Activated CD8-positive, alpha-beta memory T cell treated with anti-CD3 and anti-CD28 coated beads, Interleukin-2, amount 50 U/mL, for 48 hours (primary cell): ENCODE data around the gene SLIT1.

Experiments used
- DNase-seq: peaks from one replicate; pipeline ENCODE4 v3.0.0-alpha.2; 2020

The SLIT1 gene

GRCh38 chr10:97078938-97079445 lies 106.8 kb downstream of the SLIT1 start:
- DNase-seq: no peak

- no peak for DNase-seq
Observed at GRCh38 chr10:97078261-97078937, 107.4 kb downstream of the SLIT1 start.

DNA sequence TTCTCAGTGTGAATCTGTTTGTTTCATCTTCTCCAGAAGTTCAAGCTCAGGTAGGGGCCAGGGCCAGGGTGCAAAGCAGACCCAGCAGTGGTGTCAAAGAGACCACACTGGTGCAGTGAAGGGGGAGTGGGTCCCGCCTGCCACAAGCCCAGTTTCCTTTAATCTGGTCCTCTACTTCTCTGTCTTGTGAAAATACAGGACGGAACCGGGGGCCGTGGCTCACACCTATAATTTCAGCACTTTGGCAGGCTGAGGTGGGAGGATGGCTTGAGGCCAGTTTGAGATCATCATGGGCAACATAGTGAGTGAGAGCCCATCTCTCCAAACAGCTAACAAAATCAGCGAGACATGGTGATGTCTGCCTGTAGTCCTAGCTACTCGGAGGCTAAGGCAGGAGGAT lies 109.0 kb downstream of the SLIT1 start:
- DNase-seq: no peak

DNA sequence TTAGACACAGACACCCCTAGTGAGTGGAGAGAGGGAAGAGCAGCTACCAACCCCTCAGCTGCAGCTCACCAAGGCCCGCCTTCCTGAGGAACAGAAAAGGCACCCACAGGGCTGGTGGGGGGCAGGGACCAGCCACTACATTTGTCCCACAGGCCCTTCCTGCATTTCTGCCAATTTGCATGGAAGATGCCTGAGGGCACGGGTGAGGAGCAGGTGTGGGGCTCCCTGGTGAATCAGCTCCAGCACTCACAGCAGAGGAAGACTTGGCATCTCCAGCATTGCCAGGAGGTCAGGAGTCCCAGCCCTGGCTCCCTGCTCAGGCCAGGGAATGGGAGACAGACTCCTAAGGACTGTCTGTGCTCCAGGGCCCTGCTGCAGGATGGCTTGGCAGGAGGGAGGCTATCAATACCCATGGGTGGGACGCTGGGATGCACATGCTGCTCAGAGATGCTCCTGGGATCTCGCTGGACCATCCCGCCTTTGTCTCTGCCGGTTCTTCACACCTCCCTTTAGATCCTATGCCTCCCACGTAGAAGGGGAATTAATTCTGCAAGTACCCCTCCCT lies 109.7 kb downstream of the SLIT1 start:
- no peak for DNase-seq

DNA sequence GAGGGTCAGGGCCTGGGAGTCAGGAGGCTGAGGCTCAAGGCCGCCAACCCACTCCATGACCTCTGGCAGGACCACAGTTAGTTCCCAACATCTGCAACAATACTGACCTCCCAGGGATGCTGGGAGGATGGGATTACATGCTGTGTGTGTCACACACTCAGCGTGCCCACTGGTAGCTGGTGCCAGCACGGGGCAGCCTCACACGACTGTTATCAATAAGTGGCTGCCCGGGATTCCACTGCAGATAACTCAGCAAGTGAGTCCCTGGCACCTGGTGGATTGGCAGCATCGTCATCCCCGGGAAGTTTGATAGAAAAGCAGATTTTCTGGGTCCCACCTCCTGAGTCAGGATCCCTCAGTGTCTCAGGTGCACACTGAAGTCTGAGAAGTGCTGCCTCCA lies 110.3 kb downstream of the SLIT1 start:
- no peak for DNase-seq

DNA sequence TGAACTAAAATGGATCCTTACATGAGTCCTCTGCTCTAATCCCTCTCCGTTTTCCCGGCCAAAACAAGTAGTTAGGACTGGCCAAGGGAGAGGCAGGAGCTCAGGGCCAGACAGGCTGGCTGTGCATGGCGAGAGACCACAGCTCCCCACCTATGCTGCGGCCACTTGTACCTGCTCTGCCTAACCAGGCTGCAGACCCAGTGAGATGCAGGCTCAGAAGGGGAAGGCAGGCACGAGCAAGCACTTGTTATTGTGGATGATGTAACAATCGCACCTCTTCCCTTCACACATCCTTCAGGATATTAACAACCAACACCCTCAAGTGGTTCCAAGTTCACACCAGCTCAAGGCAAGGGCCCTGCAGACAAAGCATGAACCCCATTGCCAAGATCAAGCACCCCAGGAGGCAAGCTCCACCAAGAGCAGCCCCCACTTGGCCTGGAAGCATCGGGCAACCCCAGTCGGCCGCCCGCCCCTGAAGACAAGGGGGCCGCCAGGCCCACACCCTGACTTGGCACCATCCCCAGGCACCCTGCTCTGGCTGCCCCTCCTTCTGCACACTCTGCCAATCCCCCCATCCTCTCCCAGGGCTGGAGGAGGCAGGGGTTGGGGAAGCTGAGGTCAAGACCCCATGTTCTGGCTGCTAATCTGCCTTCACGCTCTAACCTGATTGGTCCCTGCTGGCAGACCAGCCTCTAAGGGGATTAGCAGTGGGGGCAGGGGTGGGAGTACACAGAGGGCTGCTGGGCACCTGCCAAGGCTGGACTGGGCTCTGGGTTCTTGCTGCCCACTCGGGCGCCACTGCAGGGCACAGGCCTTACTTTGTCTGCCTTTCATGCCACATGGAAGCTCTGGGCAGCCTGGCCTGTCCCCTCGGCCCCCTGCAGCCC lies 111.3 kb downstream of the SLIT1 start:
- no peak for DNase-seq

DNA sequence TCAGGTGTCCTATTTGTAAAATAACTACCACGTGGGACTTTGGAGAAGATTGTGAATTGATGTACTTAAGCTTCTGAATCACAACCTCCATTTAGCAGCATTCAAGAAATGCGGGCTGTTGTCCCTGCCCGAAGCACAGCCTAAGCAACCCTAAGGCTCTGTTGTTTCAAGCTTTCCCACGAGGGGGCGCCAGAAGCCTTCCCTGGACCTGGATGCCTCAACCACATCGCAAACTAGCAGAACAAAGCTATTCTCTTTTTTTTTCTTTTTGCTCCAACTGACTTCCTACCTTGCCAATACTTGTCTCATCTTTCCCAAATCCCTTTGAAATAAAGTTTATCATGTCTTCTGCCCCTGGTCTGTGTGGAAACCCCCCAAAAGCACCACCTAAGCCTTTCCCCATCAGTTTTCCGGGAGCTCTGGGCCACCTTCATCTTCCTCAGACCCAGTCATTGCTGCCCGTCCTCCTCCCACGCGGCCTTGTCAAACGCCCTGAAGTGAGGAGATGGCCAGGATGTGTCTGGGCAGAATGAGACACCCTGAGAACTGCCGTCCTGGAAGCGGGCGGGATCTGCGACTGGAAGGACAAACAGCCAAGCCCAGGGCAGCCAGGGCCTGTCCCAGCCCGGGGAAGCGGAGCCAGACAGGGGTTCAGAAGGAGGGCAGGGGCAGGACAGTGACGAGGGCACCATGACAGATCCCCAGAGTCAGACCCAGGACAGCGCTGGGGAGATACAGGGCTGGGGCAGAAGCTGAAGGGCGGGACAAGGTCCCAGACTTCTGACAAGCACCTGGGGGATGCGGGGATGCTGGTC lies 112.7 kb downstream of the SLIT1 start:
- DNase-seq: peak; percentile 96

DNA sequence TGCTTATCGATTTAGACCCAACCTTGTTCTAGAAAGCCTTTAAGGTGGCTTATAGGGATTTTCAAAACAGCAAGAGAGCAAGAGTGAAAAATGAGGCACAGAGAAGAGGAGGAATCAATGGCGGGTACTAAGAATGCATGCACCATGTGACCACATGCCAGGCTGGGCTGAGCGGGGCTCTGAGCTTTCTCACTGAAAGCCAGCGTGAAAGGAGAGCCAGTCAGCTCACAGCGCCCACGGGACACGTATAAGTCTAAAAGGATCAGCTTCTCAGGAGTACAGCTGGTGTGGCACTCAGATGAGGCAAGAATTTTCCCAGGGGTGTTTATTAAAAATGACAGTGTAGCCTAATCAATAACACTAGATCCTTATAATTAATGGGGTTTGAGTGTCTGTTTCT lies 114.3 kb downstream of the SLIT1 start:
- DNase-seq: no peak

DNA sequence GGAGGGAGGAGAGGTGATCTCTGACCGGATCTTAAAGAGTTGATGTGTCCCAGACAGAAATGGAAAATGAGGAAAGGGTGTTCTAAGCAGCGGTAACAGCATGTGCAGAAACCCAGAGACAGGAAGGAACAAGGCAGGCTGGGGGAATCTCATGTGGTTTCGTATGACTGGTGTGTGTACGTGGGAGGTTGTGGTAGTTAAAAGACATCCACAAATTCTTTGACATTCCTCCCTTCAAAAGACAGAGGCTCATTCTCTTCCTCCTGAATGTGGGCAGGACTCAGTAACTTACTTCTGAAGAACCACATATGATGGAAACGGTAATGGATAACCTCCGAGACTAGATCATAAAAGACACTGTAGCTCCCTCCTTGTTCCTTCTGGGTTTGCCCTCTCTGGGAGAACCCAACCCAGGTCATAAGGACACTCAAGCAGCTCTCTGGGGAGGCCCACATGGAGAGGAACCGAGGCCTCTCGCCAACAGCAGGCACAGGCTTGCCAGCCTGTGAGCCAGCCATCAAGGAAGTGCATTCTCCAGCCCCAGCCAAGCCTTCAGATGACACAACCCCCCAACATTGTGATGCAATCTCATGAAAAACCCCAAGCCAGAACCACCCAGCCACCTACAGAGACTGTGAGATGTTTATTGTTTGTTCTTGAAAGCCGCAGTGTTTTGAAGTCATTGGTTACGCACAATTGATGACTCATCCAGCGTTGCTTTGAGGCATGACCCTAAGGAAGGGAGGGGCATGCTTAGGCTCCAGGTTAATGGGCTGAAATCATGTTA lies 116.0 kb downstream of the SLIT1 start:
- DNase-seq: no peak

- DNase-seq: no peak
Observed at GRCh38 chr10:97069026-97069425, 116.7 kb downstream of the SLIT1 start.

DNA sequence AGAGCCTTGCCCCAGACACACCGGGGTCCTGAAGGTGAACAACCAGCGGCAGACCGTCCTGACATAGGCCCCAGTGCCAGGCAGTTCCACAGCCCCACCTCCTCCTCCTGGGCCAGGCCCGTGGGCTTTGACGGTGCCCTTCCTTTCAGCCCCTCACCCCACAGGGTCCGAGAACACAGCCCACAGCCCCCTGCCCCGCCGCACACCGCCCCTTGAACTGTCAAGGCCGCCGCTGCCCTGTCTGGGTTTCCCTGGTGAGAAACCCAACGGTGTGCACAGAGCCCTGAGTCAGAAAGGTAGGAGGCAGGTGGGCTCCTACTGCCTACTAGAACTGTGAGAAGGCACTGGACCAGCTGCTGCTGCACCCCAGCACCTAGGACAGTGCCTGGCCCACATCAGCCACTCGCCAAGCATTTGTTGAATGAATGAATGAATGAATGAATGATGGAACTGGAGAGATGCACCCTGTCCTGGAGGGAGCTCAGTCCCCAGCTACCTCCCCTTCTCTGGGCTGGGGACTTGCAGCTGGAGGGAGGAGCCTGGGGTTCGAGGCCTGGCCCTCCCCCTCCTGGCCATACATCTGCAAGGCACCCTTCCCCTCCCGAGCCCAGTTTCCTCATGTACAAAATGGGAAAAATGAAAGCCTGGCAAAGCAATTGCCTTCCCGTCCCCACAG lies 117.9 kb downstream of the SLIT1 start:
- no peak for DNase-seq

- no peak for DNase-seq
Observed at GRCh38 chr10:97066877-97067555, 118.7 kb downstream of the SLIT1 start.

DNA sequence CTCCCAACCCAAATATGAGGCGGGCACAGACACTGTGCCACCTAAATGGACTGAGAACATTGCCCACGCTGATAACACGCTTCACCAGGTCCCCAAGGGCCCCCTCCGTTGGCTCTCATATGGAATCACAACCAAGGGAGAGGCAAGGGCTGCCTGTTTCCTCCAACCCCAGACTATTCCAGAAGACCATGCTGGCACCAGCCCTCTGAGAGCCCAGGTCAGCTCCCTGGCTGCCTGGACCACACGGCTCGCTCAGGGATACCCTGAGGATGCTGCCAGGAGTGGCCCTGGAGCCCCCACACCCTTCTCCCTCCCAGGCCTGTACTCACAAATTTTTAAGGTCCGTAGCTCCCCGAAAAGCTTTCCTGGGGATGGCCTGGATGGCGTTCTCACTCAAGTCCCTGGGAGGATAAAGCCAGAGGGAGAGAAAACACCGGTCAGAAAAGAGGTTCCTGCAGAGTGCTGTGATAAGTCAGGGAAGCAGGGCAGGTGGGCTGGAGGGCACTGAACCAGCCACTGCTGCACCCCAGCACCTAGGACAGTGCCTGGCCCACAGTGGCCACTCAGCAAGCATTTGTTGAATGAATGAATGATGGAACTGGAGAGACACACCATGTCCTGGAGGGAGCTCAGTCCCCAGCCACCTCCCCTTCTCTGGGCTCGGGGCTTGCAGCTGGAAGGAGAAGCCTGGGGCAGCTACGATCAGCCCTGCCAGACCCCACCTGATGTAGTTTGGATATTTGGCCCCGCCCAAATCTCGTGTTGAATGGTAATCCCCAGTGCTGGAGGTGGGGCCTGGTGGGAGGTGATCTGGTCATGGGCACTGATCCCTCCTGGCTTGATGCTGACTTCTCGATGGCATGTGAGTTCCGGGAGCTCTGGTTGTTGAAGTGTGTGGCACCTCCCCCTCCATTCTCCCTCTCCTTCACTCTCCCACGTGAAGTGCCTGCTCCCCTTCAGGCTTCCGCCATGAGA lies 119.8 kb downstream of the SLIT1 start:
- DNase-seq: no peak

DNA sequence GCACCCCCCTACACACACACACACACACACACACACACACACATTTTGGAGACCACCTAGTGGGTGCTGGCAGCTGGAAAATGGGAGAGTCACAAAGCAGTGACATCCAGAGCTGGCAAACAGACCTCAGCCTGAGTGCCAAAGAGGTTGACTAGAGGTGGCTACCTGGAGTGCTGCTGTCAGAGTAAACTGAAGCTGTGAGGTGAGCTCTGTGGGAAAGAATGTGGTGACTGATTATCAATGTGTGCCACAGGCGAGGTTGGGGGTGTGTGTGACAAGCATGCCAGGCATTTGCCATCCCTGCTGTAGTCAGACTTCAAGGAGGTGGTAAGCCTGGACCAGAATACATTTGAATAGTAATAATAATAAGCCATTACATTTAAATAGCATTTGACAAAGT lies 120.6 kb downstream of the SLIT1 start:
- DNase-seq: no peak

- DNase-seq: no peak
Observed at GRCh38 chr10:97063983-97064837, 121.5 kb downstream of the SLIT1 start.

DNA sequence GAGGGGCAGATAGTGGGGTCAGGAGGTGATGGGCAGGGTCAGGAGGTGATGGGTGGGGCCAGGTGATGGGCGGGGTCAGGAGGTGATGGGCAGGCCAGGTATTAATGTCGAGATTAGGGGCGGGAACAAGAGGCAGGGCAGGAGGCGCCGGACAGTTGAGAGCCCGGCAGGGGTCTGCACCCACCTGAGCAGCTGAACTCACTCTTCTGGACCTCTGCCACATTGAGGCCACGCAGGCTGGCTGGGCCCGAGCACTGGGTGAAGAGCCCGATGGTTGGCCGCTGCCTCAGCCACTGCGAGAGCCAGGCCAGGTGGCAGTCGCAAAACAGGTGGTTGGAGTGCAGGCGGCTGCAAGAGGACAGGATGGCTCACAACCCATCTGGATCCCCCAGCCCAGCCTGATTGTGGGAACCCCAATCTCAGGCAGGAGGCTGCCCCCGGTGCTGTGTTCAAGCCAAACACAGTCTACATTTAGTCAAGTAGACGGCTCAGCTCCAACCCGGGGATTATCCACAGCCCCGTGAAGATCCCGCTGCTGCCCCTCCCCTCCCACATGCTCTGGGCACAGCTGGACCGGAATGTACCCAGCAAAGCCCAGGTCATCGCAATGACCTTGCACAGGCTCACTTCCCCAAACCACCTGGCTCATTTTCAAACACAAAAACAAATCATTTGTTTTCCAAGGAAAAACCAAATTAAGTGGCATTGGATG lies 122.3 kb downstream of the SLIT1 start:
- no peak for DNase-seq

GRCh38 chr10:97062456-97062855 lies 123.3 kb downstream of the SLIT1 start:
- no peak for DNase-seq

- no peak for DNase-seq
Observed at GRCh38 chr10:97062046-97062445, 123.7 kb downstream of the SLIT1 start.
